HG02763 (cell line): ENCODE measurements around the gene VGLL2.

Experiments
- ATAC-seq: cut with Tn5 transposase; IDR thresholded peaks from one replicate; pipeline ENCODE4 v1.9.1; 2021; ENCODE audit warnings: mild to moderate bottlenecking, moderate library complexity; ENCODE audit not compliant: unreplicated experiment

VGLL2 gene

DNA sequence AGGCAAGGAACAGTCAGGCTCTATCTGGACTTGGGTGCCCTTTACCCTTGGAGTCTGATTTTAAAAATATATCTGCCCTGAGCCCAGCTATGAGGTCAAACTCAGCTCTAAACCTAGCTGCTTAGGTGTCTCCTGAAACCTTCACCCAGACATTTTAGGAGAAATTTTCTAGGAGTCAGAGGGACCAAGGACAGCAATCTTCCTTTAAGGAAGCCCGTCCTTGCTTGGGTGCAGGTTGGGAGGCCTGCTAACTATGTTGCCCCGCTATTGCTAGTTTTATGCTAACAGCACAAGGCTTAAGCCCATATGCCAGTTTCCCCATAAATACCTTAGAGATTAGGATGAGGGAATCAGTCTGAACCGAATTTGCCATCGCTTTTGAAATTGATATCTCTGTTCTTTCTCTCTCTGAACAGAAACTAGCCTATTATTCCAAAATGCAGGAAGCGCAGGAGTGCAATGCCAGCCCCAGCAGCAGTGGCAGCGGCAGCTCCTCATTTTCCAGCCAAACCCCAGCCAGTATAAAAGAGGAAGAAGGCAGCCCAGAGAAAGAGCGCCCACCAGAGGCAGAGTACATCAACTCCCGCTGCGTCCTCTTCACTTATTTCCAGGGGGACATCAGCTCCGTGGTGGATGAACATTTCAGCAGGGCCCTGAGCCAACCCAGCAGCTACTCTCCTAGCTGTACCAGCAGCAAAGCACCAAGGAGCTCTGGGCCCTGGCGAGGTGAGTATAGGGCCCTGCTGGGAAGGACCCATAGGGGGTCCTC lies 2.6 kb downstream of the VGLL2 start:
- no peak for ATAC-seq

- ATAC-seq: no peak
Observed at GRCh38 chr6:117268924-117269323, 3.6 kb downstream of the VGLL2 start.

- ATAC-seq: no peak
Observed at GRCh38 chr6:117269638-117270054, 4.3 kb downstream of the VGLL2 start.

DNA sequence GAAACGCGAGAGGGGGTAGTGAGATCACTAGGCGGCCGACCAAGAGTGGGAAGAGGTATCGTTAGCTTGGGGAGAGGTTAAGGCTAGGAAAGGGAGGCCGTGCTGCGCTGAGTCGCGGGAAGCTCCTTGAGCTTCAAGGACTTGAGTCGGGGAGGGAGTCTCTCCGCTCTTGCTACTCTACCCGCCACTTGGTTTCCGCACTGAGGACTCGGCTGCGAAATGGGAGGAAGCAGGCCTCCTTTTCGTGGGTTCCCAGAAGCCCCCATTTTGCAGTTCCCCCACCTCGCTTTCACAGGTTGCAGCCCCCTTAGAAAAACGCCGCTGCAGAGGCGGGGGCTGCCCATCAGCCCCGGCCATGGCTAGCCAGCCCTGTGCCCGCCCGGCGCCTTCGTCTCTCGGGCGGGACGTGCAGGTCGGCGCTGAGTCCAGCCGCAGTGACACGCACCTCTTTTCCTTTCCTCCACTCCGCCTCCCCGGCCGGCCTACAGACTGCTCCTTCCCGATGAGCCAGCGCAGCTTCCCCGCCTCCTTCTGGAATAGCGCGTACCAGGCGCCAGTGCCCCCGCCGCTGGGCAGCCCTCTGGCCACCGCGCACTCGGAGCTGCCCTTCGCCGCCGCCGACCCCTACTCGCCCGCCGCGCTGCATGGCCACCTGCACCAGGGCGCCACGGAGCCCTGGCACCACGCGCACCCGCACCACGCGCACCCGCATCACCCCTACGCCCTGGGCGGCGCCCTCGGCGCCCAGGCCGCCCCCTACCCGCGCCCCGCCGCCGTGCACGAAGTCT lies 4.9 kb downstream of the VGLL2 start:
- no peak for ATAC-seq

- no peak for ATAC-seq
Observed at GRCh38 chr6:117270843-117271507, 5.6 kb downstream of the VGLL2 start.

DNA sequence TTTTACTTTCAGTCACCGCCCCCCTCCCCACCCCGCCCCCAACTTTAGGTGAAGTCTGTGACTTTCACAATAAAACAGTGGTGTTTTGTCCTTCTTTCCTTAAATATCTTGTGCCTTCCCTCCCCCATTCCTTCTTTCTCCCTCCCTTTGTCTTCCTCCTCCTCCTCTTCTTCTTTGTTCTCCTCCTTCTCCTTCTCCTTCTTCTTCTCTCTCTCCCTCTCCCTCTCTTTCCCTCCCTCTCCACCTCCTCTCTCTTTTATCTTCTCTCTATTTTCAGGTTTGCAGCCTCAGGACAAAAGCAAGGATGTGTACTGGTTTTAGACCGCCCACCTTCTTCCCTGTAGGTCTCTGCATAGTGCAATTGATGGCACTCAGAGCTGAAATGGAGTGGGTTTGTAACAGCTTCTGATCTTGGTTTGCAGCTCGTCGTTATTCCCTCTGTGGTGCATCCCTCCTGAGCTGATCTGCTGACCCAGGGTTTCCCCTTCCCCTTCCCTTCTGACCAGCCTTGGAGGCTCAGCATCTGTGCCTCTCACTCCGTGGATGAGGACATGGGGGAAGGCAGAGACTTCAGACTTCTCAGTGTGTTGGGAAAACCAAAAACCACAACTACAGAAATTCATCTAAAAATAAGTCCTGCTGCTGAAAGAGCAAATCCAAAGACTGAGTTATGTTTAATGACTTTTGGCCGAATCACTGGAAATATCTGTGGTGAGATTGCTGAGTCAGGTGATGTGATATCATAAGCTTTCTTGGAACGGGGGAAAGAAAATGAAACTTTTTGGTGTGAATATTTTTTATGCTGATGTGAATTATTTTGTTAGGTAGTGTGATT lies 6.9 kb downstream of the VGLL2 start:
- no peak for ATAC-seq

DNA sequence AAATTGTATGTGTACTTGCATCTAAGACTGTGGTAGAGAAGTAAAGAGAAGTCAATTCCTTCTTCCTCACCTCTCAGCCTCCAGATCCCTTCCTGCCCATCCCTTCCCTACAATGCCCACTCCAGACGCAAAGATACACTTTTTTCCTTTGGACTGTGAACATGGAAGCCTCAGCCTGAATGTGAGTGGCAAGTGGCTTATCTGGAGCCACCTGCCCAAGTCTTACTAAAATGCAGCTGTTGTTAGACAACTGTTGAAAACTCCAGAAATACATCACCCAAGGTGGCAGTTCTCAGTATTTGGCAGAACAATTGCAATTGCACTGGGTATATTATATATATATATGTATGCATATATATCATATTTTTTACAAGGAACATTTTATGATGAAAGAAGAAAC lies 7.5 kb downstream of the VGLL2 start:
- ATAC-seq: no peak

GRCh38 chr6:117275205-117275604 lies 9.8 kb downstream of the VGLL2 start:
- ATAC-seq: no peak

- no peak for ATAC-seq
Observed at GRCh38 chr6:117275711-117276110, 10.4 kb downstream of the VGLL2 start.

DNA sequence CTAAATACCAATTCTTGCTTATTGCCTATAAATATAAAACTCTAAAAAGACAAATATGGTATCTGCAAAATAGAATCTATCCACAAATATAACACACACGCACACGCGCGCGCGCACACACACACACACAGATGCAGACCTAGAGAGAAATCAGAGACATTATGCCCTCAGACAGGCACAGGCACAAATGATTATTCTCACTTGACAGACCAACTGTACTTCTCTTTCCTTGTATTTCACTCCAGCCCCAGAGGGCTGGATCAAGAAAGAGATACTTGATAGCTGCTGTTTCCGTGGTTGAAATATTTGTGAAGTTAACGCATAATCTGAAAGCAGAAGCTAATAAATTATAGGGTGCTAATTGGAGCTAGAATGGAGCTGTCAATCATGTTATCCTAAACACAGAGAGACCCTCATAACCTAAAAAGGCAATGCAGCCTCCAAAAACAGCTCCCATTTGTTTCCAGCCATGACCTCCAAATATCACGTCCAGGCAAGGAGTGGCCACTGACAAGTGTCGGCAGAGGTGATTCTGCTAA lies 11.5 kb downstream of the VGLL2 start:
- no peak for ATAC-seq

DNA sequence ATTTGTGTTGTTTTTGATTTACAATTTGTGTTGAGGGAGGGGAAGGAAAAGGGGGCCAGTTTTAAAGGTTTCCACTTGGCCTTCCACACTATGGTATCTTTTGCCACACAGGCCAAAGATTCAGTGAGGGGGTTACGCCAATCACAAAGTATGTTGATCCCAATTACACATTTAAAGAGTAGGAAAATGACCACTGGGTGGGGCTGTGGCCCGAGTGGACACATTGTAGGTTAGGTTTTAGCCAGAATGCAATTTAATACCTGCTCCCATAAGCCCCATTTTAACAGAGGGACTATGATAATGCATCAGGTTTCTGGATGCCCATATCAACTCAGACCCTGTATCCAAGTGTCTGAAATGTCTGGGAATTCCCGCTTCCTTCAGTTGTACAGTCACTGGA lies 15.6 kb downstream of the VGLL2 start:
- ATAC-seq: no peak

- no peak for ATAC-seq
Observed at GRCh38 chr6:117288083-117288715, 22.8 kb downstream of the VGLL2 start.

- no peak for ATAC-seq
Observed at GRCh38 chr6:117290173-117290846, 25.0 kb downstream of the VGLL2 start.

- no peak for ATAC-seq
Observed at GRCh38 chr6:117298941-117299340, 33.6 kb downstream of the VGLL2 start.

GRCh38 chr6:117303323-117303722 lies 38.0 kb downstream of the VGLL2 start:
- no peak for ATAC-seq

DNA sequence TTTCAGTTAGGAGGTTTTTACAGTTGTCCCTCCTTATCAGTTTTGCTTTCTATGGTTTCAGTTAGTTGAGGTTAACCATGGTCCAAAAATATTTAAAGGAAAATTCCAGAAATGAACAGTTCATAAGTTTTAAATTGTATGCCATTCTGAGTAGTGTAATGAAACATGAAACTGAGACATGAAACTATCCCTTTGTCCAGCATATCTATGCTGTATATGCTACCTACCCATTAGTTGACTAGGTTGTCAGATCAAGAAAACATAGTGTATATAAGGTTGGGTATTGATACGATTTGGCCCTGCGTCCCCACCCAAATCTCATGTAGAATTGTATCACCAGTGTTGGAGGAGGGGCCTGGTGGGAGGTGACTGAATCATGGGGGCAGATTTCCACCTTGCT lies 39.1 kb downstream of the VGLL2 start:
- no peak for ATAC-seq

DNA sequence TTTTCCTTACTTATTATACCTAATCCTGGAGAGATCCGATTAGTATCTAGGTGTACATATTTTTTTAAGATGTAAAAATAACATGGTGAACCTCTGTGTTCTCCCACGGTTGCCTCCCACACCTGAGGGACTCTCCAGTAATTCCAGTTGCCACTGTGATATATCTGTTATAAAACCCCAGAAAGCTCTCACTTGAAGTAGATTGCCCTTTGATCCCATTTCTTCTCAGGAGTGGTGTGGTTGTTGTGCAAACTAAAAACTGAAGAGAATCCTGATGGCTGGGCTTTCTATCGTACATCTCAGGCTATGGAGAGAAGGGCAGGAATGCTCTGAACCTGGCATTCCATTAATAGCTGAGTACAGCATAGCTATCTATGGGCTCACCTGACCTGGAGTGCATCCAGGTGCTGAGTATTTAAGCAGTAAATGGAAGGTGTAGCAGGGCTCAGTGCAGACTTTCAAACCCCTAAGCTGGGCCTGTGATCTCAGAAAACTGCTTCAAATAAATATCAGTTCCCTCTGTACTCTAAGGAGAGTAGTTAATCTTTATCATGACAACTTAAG lies 41.0 kb downstream of the VGLL2 start:
- no peak for ATAC-seq

DNA sequence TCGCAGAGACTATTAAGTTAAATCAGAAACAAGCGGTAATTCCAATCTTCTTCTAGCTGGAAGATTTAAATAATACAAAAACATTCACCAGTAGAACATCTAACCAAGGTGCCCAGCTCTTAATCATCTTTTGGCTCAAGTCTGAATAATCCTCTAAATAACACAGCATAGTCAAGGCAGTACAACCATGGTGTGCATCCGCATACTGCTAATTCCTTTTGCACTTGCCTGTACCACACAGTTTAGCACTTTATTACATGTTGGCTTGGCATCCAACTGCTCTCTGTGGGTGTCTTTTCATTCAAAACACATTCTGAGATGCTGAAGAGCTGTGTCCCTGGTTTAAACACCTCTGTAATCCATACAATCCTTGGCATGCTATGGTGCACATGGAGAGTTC lies 42.3 kb downstream of the VGLL2 start:
- no peak for ATAC-seq

DNA sequence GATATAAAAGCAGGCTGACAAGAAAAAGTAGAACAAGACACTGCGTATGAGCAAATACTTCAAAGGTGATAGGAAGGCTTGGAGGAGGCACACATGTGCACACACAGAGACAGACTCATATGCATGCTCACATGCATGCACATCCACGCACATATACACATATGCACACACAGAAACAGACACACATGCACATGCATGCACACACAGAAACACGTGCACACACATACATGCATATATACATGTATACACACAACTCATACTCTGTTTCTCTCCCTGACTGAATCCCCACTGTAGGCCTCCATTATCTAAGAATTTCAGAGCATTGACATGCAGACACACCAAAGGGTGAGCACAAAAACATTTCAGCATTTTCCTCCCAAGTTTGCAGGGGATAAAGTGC lies 43.7 kb downstream of the VGLL2 start:
- no peak for ATAC-seq
